GM23338 (cell line): ENCODE measurements around the gene PAQR5. TPM values are rescaled to one million over a fixed set of nuclear protein-coding genes. Genes with fewer than 3 reads are reported as not detected.

Experiments used
- ATAC-seq: fragments of 200-7000 bp; cut with Tn5 transposase; 3 replicates; pipeline ENCODE4 v1.9.1; 2020
- DNase-seq: peaks from one replicate; pipeline ENCODE4 v3.0.0-alpha.2; 2015; ENCODE audit warnings: low spot score
- H2AFZ ChIP-seq: fragments of 200-600 bp; sonication (generic); 2 replicates; pipeline ENCODE4 v1.8.0; 2016; ENCODE audit warnings: antibody characterized with exemption, mild to moderate bottlenecking, moderate library complexity
- H3F3A ChIP-seq: fragments of 200-600 bp; sonication (generic); replicated peaks from 2 replicates; pipeline ENCODE4 v1.8.0; 2017; ENCODE audit warnings: antibody characterized with exemption, mixed run types, low read depth
- H3K27ac ChIP-seq: fragments of 200-600 bp; sonication (generic); 2 replicates; pipeline ENCODE4 v1.6.1; 2016; ENCODE audit warnings: low read depth
- H3K27me3 ChIP-seq: fragments of 200-600 bp; sonication (generic); 2 replicates; pipeline ENCODE4 v1.8.0; 2016; ENCODE audit warnings: mild to moderate bottlenecking, mixed run types, moderate library complexity; ENCODE audit not compliant: insufficient read depth
- H3K36me3 ChIP-seq: fragments of 200-600 bp; sonication (generic); 2 replicates; pipeline ENCODE4 v1.8.0; 2016; ENCODE audit warnings: mild to moderate bottlenecking; ENCODE audit not compliant: insufficient read depth
- H3K4me1 ChIP-seq: fragments of 200-600 bp; sonication (generic); 2 replicates; pipeline ENCODE4 v1.8.0; 2016; ENCODE audit warnings: mild to moderate bottlenecking, moderate library complexity; ENCODE audit not compliant: insufficient read depth
- H3K4me2 ChIP-seq: fragments of 200-600 bp; sonication (generic); 2 replicates; pipeline ENCODE4 v1.7.1; 2017; ENCODE audit warnings: mixed run types
- H3K4me3 ChIP-seq: fragments of 200-600 bp; sonication (generic); 2 replicates; pipeline ENCODE4 v1.6.1; 2016; ENCODE audit warnings: mixed run types
- H3K79me2 ChIP-seq: fragments of 200-600 bp; sonication (generic); replicated peaks from 2 replicates; pipeline ENCODE4 v1.8.0; 2017; ENCODE audit warnings: mild to moderate bottlenecking; ENCODE audit not compliant: insufficient read depth
- H3K9me2 ChIP-seq: fragments of 200-600 bp; sonication (generic); 2 replicates; pipeline ENCODE4 v1.8.0; 2017; ENCODE audit not compliant: insufficient read depth
- H4K20me1 ChIP-seq: fragments of 200-600 bp; sonication (generic); replicated peaks from 2 replicates; pipeline ENCODE4 v1.8.0; 2017; ENCODE audit warnings: mild to moderate bottlenecking; ENCODE audit not compliant: insufficient read depth
- H3K27ac Mint-ChIP-seq: 2 replicates; pipeline ENCODE4 v1.8.0; 2020; ENCODE audit warnings: inconsistent platforms, mild to moderate bottlenecking, moderate library complexity, mixed read lengths
- H3K27me3 Mint-ChIP-seq: 3 replicates; pipeline ENCODE4 v1.8.0; 2022; ENCODE audit warnings: low read depth, mild to moderate bottlenecking, moderate library complexity, mixed read lengths, inconsistent platforms; ENCODE audit not compliant: insufficient read depth, poor library complexity
- H3K36me3 Mint-ChIP-seq: 3 replicates; pipeline ENCODE4 v1.8.0; 2021; ENCODE audit warnings: low read depth, mild to moderate bottlenecking, inconsistent platforms, moderate library complexity, mixed read lengths
- H3K4me1 Mint-ChIP-seq: 3 replicates; pipeline ENCODE4 v1.8.0; 2020; ENCODE audit warnings: mild to moderate bottlenecking, inconsistent platforms, mixed read lengths
- H3K4me3 Mint-ChIP-seq: 3 replicates; pipeline ENCODE4 v1.8.0; 2021; ENCODE audit warnings: moderate library complexity, mild to moderate bottlenecking, inconsistent platforms, mixed read lengths
- H3K9me3 Mint-ChIP-seq: 3 replicates; pipeline ENCODE4 v1.8.0; 2020; ENCODE audit warnings: moderate library complexity, mild to moderate bottlenecking, inconsistent platforms, mixed read lengths
- CREB1 ChIP-seq: fragments of 250-450 bp; sonication (Bioruptor Pico); IDR thresholded peaks from 2 replicates; pipeline ENCODE4 v1.5.0; 2020; ENCODE audit warnings: low read depth, mild to moderate bottlenecking, moderate library complexity
- CTCF ChIP-seq, 2 experiments: fragments of 200-600 bp in 1 of 2; sonication (generic) in 1 of 2; conservative IDR thresholded peaks; 2 replicates each; pipeline versions ENCODE4 v1.5.1 to v1.6.1; 2016 to 2017; ENCODE audit warnings: antibody characterized with exemption in 2 of 2, low read depth in 2 of 2, mild to moderate bottlenecking in 2 of 2, moderate library complexity in 1 of 2
- ETS1 ChIP-seq: IDR thresholded peaks from 2 replicates; pipeline ENCODE4 v1.6.1; 2016; ENCODE audit warnings: antibody characterized with exemption
- EZH2 ChIP-seq: fragments of 200-600 bp; sonication (generic); IDR thresholded peaks from one replicate; pipeline ENCODE4 v1.8.0; 2017; ENCODE audit warnings: antibody characterized with exemption, mild to moderate bottlenecking, low read depth; ENCODE audit not compliant: unreplicated experiment
- EZH2phosphoT487 ChIP-seq: fragments of 200-600 bp; sonication (generic); IDR thresholded peaks from one replicate; pipeline ENCODE4 v1.8.1; 2018; ENCODE audit warnings: antibody characterized with exemption; ENCODE audit not compliant: unreplicated experiment
- JUNB ChIP-seq: IDR thresholded peaks from one replicate; pipeline ENCODE4 v1.6.1; 2016; ENCODE audit warnings: antibody characterized with exemption; ENCODE audit not compliant: unreplicated experiment
- POLR2AphosphoS5 ChIP-seq: IDR thresholded peaks from 2 replicates; pipeline ENCODE4 v1.6.1; 2016; ENCODE audit warnings: antibody characterized with exemption, low read depth
- STAT1 ChIP-seq: IDR thresholded peaks from one replicate; pipeline ENCODE4 v1.6.1; 2016; ENCODE audit warnings: antibody characterized with exemption; ENCODE audit not compliant: unreplicated experiment
- ZNF114 ChIP-seq: fragments of 250-450 bp; sonication (Bioruptor Pico); IDR thresholded peaks from 2 replicates; pipeline ENCODE4 v1.5.0; 2020; ENCODE audit warnings: mild to moderate bottlenecking, moderate library complexity
- ZNF331 ChIP-seq: fragments of 250-450 bp; sonication (Bioruptor Pico); IDR thresholded peaks from 2 replicates; pipeline ENCODE4 v1.5.0; 2020; ENCODE audit warnings: low read depth, mild to moderate bottlenecking, moderate library complexity
- ZNF462 ChIP-seq: fragments of 250-450 bp; sonication (Bioruptor Pico); IDR thresholded peaks from 2 replicates; pipeline ENCODE4 v1.5.0; 2020; ENCODE audit warnings: mild to moderate bottlenecking, moderate library complexity
- polyA plus RNA-seq: library from polyadenylated mRNA; unstranded; fragments of >200 nt; fragmentation: Nextera tagmentation; extraction: Ambion mirVana; gene quantifications from 2 replicates; pipeline ENCODE4 v1.2.1, GENCODE V29; 2016
- total RNA-seq: library from RNA; depleted of rRNA; stranded (reverse); fragments of >200 nt; shearing (Covaris generic); gene quantifications from 2 replicates; pipeline ENCODE4 v1.2.3, GENCODE V29; 2014

PAQR5 gene
- total and polyA plus RNA-seq, 2 experiments from 2014 or later, result 8.7 to 14.5 TPM

GRCh38 chr15:69343133-69343532 lies 44.4 kb downstream of the PAQR5 start:
- H3K4me1 Mint-ChIP-seq, result peaks cover 28% of the 10 kb centered on the region
- peak overlapping the region; percentile 81 for H3K27ac Mint-ChIP-seq
- no peaks in the 10 kb centered on the region for H3K9me3 Mint-ChIP-seq
- no peaks in the 10 kb centered on the region for H4K20me1 ChIP-seq
- no peaks in the 10 kb centered on the region for H3F3A ChIP-seq
- H3K27ac ChIP-seq, result peak overlapping the region; percentile 58; the same call in 1 of the 2 replicates
- no peak overlapping the region for H2AFZ ChIP-seq
- no peaks in the 10 kb centered on the region for H3K27me3 ChIP-seq
- H3K4me3 ChIP-seq, result 0 out of 2 replicates have a peak overlapping the region, but pooled peaks have one; percentile 1
- 0 out of 3 replicates have a peak overlapping the region, but pooled peaks have one; percentile 3 for H3K4me3 Mint-ChIP-seq
- ATAC-seq (peak; percentile 81), DNase-seq (peak; percentile 31)
- H3K4me1 ChIP-seq, result peaks cover 31% of the 10 kb centered on the region
- no peak for TF ChIP-seq JUNB
- TF ChIP-seq EZH2phosphoT487, result no peak
- no peak for TF ChIP-seq ZNF114 (CRISPR knock-in tag)
- TF ChIP-seq EZH2, result no peak
- no peak for TF ChIP-seq ETS1
- no peak for TF ChIP-seq STAT1
- TF ChIP-seq CREB1 (CRISPR knock-in tag), result no peak
- TF ChIP-seq POLR2AphosphoS5, result no peak
- TF ChIP-seq CTCF (conservative IDR thresholded peaks at IDR 0.05; ENCODE audit: low read depth in 2 of 2), result no peak
- H3K27me3 Mint-ChIP-seq, result peaks cover 9% of the 10 kb centered on the region
- H3K4me2 ChIP-seq, result peak overlapping the region; percentile 28
- no peaks in the 10 kb centered on the region for H3K36me3 ChIP-seq
- H3K36me3 Mint-ChIP-seq, result peaks cover 8% of the 10 kb centered on the region; the same call in 2 of the 3 replicates
- H3K9me2 ChIP-seq, result no peaks in the 10 kb centered on the region
- no peaks in the 10 kb centered on the region for H3K79me2 ChIP-seq

GRCh38 chr15:69344238-69344637 lies 45.5 kb downstream of the PAQR5 start:
- H3K27me3 Mint-ChIP-seq, result peaks cover 7% of the 10 kb centered on the region
- H3F3A ChIP-seq, result no peaks in the 10 kb centered on the region
- ATAC-seq, result no peak
- H3K4me1 ChIP-seq, result peaks cover 31% of the 10 kb centered on the region
- peaks cover 28% of the 10 kb centered on the region for H3K4me1 Mint-ChIP-seq
- H3K9me3 Mint-ChIP-seq, result no peaks in the 10 kb centered on the region
- peaks cover 6% of the 10 kb centered on the region; the same call in 1 of the 3 replicates for H3K36me3 Mint-ChIP-seq
- no peak overlapping the region for H3K4me3 Mint-ChIP-seq
- H3K27me3 ChIP-seq, result no peaks in the 10 kb centered on the region
- H3K79me2 ChIP-seq, result no peaks in the 10 kb centered on the region
- H3K4me2 ChIP-seq, result peak overlapping the region; percentile 28
- H3K27ac Mint-ChIP-seq, result 0 out of 2 replicates have a peak overlapping the region, but pooled peaks have one; percentile 6
- no peaks in the 10 kb centered on the region for H4K20me1 ChIP-seq
- no peak overlapping the region for H3K27ac ChIP-seq
- DNase-seq, result no peak
- no peaks in the 10 kb centered on the region for H3K9me2 ChIP-seq
- no peak overlapping the region for H2AFZ ChIP-seq
- H3K4me3 ChIP-seq, result no peak overlapping the region
- H3K36me3 ChIP-seq, result no peaks in the 10 kb centered on the region
- no peak for TF ChIP-seq JUNB
- TF ChIP-seq CREB1 (CRISPR knock-in tag), result no peak
- no peak for TF ChIP-seq ETS1
- no peak for TF ChIP-seq EZH2
- TF ChIP-seq ZNF462 (CRISPR knock-in tag), result no peak
- TF ChIP-seq ZNF331, result no peak
